ENCODE results near the gene B3GALT4.
A peak's percentile ranks its signal among the peaks of the same experiment; 100 is the strongest.
"Not testable (repeated sequence)": the region's sequence is repeated elsewhere in the genome, so short reads cannot be mapped to it uniquely, and the experiment has no call there.

B3GALT4 gene

GRCh38 chr6:33280539-33280938 is 3.6 kb downstream of the B3GALT4 start:
- no peak overlapping the region for H3K27ac ChIP-seq (ENCODE audit: low read depth, low read length)
- peaks cover 20% of the 10 kb centered on the region for H3K4me1 ChIP-seq (ENCODE audit: insufficient read depth, low read length)
- H3K9me3 ChIP-seq (ENCODE audit: low read length), result no peaks in the 10 kb centered on the region
- no peak overlapping the region for H3K9ac ChIP-seq (ENCODE audit: low read length)
- no peak overlapping the region for H3K4me3 ChIP-seq (ENCODE audit: low read depth in 1 of 2, low read length in 2 of 2)
- H3K27me3 ChIP-seq (ENCODE audit: control insufficient read depth in 1 of 2, insufficient read depth in 2 of 2, low read length in 2 of 2), result no peaks in the 10 kb centered on the region
- peaks cover 43% of the 10 kb centered on the region for H3K36me3 ChIP-seq (ENCODE audit: insufficient read depth, low read length)

DNA sequence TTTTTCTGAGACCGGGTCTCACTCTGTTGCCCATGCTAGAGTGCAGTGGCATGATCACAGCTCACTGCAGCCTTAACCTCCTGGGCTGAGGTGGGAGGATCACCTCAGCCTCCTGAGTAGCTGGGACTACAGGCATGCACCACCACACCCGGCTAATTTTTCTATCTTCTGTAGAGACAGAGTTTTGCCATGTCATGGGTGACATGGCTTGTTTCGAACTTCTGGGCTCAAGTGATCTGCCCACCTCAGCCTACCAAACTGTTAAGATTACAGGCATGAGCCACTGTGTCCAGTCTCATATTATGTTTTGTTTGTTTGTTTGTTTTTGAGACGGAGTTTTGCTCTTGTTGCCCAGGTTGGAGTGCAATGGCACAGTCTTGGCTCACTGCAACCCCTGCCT is 8.3 kb downstream of the B3GALT4 start:
- not testable (repeated sequence) for H3K9me3 ChIP-seq (ENCODE audit: low read length); H3K9ac ChIP-seq (ENCODE audit: low read length); H3K4me3 ChIP-seq (ENCODE audit: low read depth in 1 of 2, low read length in 2 of 2); H3K27me3 ChIP-seq (ENCODE audit: control insufficient read depth in 1 of 2, insufficient read depth in 2 of 2, low read length in 2 of 2); H3K27ac ChIP-seq (ENCODE audit: low read depth, low read length)
- H3K4me1 ChIP-seq (ENCODE audit: insufficient read depth, low read length), result peaks cover 16% of the 10 kb centered on the region
- H3K36me3 ChIP-seq (ENCODE audit: insufficient read depth, low read length), result peaks cover 39% of the 10 kb centered on the region

DNA sequence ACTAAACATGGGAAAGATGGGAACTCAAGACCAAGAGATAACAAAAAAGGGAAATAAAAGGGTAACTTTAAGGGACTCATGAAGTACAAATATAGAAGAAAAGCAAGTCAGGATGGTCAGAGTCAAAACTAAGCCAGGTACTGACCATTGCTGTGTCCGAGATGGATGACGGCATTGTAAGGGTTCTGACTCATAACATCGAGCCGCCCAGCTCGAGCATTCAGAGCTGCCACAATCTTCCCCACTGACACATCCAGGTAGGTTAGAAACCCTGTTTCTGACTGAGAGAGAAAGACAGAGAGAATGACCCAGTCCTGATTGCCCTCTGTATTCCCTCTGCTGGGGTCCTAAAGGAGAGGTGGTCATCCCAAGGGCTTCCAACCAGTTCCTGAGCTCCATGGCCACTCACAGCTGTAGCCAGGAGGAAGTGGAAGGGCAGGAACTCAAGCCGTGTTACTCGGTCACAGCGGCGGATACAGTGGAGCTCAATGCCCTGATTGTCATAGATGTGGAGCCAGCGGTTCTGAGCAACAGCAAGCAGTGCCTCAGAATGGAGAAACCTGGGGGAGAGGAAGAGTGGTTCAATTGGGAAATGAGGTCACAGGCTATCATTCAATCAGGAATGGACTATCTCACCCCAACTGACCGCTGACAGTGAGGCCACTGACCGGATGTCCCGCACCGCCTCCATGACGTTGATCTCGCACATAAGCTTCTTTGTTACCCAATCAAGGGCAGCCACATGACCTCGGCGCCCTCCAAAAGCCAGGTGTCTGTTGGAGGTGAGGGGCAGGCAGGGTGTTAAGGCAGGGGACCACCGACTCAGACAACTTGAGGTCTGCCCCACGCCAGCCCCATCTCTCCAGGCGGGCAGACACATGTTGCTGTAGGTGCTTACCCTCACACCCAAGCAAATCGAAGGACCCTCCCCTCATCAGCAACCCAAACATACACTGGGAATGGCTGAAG is 10.3 kb downstream of the B3GALT4 start:
- Histone ChIP-seq H3K4me3 (ENCODE audit: low read depth in 1 of 2, low read length in 2 of 2) (no peak overlapping the region), H3K36me3 (ENCODE audit: insufficient read depth, low read length) (peaks cover 45% of the 10 kb centered on the region), H3K4me1 (ENCODE audit: insufficient read depth, low read length) (peaks cover 19% of the 10 kb centered on the region), H3K9me3 (ENCODE audit: low read length) (no peaks in the 10 kb centered on the region), H3K9ac (ENCODE audit: low read length) (no peak overlapping the region), H3K27ac (ENCODE audit: low read depth, low read length) (no peak overlapping the region), H3K27me3 (ENCODE audit: control insufficient read depth in 1 of 2, insufficient read depth in 2 of 2, low read length in 2 of 2) (no peaks in the 10 kb centered on the region)

DNA sequence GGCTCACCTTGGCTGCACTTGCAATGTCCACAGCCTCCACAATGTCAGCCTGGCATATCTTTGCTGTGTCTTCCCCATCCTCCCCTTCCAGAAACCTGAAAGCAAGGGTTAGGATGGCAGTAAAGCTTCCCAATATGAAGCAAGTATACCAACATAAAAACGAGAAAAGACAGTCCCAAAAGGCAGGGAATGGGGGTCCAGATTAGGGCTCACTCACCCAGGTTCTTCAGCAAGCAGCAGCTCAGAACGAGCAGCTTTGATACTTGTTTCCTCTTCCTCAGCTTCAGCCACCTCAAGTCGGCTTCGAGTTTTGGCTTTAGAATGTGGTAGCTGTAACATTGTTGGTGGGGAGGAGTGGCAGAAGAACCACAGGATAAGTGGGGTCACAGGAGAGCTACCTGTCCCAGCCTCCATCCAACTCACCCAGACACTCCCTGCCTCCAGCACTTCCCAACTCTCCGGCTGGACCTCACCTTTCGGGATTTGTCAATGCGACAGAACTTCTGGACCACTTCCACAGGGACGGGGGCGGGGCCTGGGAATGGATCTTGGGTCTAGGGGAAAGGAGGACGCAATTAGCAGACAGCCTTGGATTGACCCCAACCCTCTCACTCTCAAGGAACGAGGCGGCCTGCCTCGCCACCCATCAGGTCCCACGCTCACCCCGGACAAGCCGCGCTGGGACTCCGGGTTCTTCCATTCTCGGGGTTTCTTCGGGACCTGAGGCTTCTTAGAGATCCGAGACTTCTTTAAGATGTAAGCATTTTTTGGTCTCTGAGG is 11.4 kb downstream of the B3GALT4 start:
- Histone ChIP-seq H3K9ac (ENCODE audit: low read length) (peak overlapping the region; percentile 65), H3K36me3 (ENCODE audit: insufficient read depth, low read length) (peaks cover 50% of the 10 kb centered on the region), H3K4me3 (ENCODE audit: low read depth in 1 of 2, low read length in 2 of 2) (peak overlapping the region; percentile 79 to 83), H3K27me3 (ENCODE audit: control insufficient read depth in 1 of 2, insufficient read depth in 2 of 2, low read length in 2 of 2) (no peaks in the 10 kb centered on the region), H3K4me1 (ENCODE audit: insufficient read depth, low read length) (peaks cover 19% of the 10 kb centered on the region), H3K9me3 (ENCODE audit: low read length) (no peaks in the 10 kb centered on the region), H3K27ac (ENCODE audit: low read depth, low read length) (peak overlapping the region; percentile 91)

GRCh38 chr6:33288921-33289783 is 12.2 kb downstream of the B3GALT4 start, which contains the start of the genes PFDN6 and WDR46:
Gene PFDN6 (plus strand): TSS chr6:33289601. CDS start chr6:33289857, 256 bp downstream.
Gene WDR46 (minus strand): TSS chr6:33289239. CDS start chr6:33289170, 69 bp downstream.
- Histone ChIP-seq H3K36me3 (ENCODE audit: insufficient read depth, low read length) (peaks cover 50% of the 10 kb centered on the region), H3K4me1 (ENCODE audit: insufficient read depth, low read length) (peaks cover 19% of the 10 kb centered on the region), H3K4me3 (ENCODE audit: low read depth in 1 of 2, low read length in 2 of 2) (peak within 1 kb of the TSS; percentile 79 to 83), H3K9me3 (ENCODE audit: low read length) (no peaks in the 10 kb centered on the region), H3K27ac (ENCODE audit: low read depth, low read length) (peak within 1 kb of the TSS; percentile 91), H3K9ac (ENCODE audit: low read length) (peak within 1 kb of the TSS; percentile 65), H3K27me3 (ENCODE audit: control insufficient read depth in 1 of 2, insufficient read depth in 2 of 2, low read length in 2 of 2) (no peaks in the 10 kb centered on the region)

DNA sequence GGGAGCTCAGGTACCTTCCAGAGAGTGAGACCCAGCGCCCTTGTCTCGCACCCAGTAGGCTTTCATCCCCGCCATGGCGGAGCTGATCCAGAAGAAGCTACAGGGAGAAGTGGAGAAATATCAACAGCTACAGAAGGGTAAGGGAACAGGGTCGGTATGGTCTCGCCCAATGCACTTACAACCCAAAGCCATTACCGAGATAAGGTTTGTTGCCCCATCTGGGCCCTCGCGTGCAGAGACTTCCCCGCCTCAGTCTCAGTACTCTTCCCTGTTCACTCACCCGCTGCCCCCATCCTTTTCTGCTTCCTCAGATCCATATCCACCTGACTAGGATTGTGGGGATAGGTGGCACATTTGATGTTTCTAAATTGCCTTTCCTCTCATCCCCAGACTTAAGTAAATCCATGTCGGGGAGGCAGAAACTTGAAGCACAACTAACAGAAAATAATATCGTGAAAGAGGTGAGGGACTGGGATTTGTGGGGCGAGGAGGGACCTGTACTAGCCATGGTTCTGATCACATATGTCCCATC is 12.9 kb downstream of the B3GALT4 start:
- peak overlapping the region; percentile 79 to 83 for H3K4me3 ChIP-seq (ENCODE audit: low read depth in 1 of 2, low read length in 2 of 2)
- no peaks in the 10 kb centered on the region for H3K27me3 ChIP-seq (ENCODE audit: control insufficient read depth in 1 of 2, insufficient read depth in 2 of 2, low read length in 2 of 2)
- H3K9me3 ChIP-seq (ENCODE audit: low read length), result no peaks in the 10 kb centered on the region
- peaks cover 51% of the 10 kb centered on the region for H3K36me3 ChIP-seq (ENCODE audit: insufficient read depth, low read length)
- H3K9ac ChIP-seq (ENCODE audit: low read length), result peak overlapping the region; percentile 65
- peak overlapping the region; percentile 91 for H3K27ac ChIP-seq (ENCODE audit: low read depth, low read length)
- peaks cover 19% of the 10 kb centered on the region for H3K4me1 ChIP-seq (ENCODE audit: insufficient read depth, low read length)

- H3K36me3 ChIP-seq (ENCODE audit: insufficient read depth, low read length), result peaks cover 54% of the 10 kb centered on the region
- H3K4me1 ChIP-seq (ENCODE audit: insufficient read depth, low read length), result peaks cover 19% of the 10 kb centered on the region
- H3K9ac ChIP-seq (ENCODE audit: low read length), result peak overlapping the region; percentile 65
- peak overlapping the region in 1 of 2 donors; percentile 79 for H3K4me3 ChIP-seq (ENCODE audit: low read depth in 1 of 2, low read length in 2 of 2)
- no peak overlapping the region for H3K27ac ChIP-seq (ENCODE audit: low read depth, low read length)
- H3K9me3 ChIP-seq (ENCODE audit: low read length), result no peaks in the 10 kb centered on the region
- no peaks in the 10 kb centered on the region for H3K27me3 ChIP-seq (ENCODE audit: control insufficient read depth in 1 of 2, insufficient read depth in 2 of 2, low read length in 2 of 2)
Measured at GRCh38 chr6:33290459-33290858, 13.5 kb downstream of the B3GALT4 start.

- H3K36me3 ChIP-seq (ENCODE audit: insufficient read depth, low read length), result peaks cover 49% of the 10 kb centered on the region
- H3K9me3 ChIP-seq (ENCODE audit: low read length), result no peaks in the 10 kb centered on the region
- H3K4me3 ChIP-seq (ENCODE audit: low read depth in 1 of 2, low read length in 2 of 2), result no peak overlapping the region
- no peaks in the 10 kb centered on the region for H3K27me3 ChIP-seq (ENCODE audit: control insufficient read depth in 1 of 2, insufficient read depth in 2 of 2, low read length in 2 of 2)
- H3K9ac ChIP-seq (ENCODE audit: low read length), result no peak overlapping the region
- H3K27ac ChIP-seq (ENCODE audit: low read depth, low read length), result no peak overlapping the region
- H3K4me1 ChIP-seq (ENCODE audit: insufficient read depth, low read length), result peaks cover 23% of the 10 kb centered on the region
Measured at GRCh38 chr6:33292996-33293682, 16.2 kb downstream of the B3GALT4 start.

DNA sequence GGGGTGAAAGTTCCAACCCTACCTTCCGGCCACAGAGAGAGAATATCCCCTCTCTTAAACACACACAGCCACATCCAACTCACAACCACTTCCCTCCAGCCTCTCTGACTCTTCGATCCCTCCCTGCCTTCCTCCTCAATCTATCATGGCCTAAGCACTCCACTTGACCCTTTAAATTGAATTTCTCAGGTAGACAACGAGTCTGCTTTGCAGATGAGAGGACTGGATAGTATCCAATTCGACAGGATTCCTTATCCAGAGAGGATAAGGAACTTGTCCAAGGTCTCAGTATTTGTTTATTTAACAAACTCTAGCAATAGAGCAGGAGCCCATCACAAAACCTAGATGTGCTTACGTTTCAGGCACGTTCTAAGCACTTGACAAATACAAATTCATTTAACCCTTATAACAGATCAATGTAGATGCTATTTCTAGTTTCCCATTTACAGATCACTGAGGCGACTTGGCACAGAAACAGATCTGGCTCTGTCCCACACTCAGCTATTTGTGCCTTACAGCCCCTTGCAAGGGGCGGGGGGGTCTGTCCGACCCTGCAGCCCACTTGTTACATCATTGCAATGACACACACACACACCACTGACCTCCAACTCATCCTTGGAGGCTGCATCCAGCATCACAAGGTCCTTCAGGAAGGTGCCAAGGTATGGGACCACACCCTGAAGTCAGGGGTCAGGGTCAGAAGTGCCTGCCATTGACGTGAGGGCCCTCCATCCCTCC is 17.3 kb downstream of the B3GALT4 start:
- Histone ChIP-seq H3K9ac (ENCODE audit: low read length) (no peak overlapping the region), H3K9me3 (ENCODE audit: low read length) (no peaks in the 10 kb centered on the region), H3K27ac (ENCODE audit: low read depth, low read length) (no peak overlapping the region), H3K27me3 (ENCODE audit: control insufficient read depth in 1 of 2, insufficient read depth in 2 of 2, low read length in 2 of 2) (no peaks in the 10 kb centered on the region), H3K36me3 (ENCODE audit: insufficient read depth, low read length) (peaks cover 49% of the 10 kb centered on the region), H3K4me1 (ENCODE audit: insufficient read depth, low read length) (peaks cover 18% of the 10 kb centered on the region), H3K4me3 (ENCODE audit: low read depth in 1 of 2, low read length in 2 of 2) (no peak overlapping the region)

Measured in muscle layer of colon (tissue), 2 donors.